Measurements from ENCODE around the gene SOCS1. TPM values are rescaled to one million over a fixed set of nuclear protein-coding genes. Genes with fewer than 3 reads are reported as not detected.
A peak's percentile ranks its signal among the peaks of the same experiment; 100 is the strongest.

SOCS1 gene
- total RNA-seq, 2 donors from 2014 or later, result 5.8 to 8.8 TPM

GRCh38 chr16:11265124-11265523 lies 9.1 kb upstream of the SOCS1 start:
- intact Hi-C loops (cut with DNase I), result no loop called here
- DNase-seq, result no peak
- no peak for ATAC-seq

GRCh38 chr16:11264155-11264832 lies 8.3 kb upstream of the SOCS1 start:
- DNase-seq, result no peak
- ATAC-seq, result no peak
- intact Hi-C loops (cut with DNase I), result no loop called here

GRCh38 chr16:11263737-11264136 lies 7.7 kb upstream of the SOCS1 start:
- ATAC-seq, result no peak
- intact Hi-C loops (cut with DNase I), result no loop called here
- DNase-seq, result no peak

GRCh38 chr16:11262915-11263314 lies 6.9 kb upstream of the SOCS1 start:
- intact Hi-C loops (cut with DNase I), result no loop called here

GRCh38 chr16:11260596-11260966 lies 4.6 kb upstream of the SOCS1 start:
- intact Hi-C loops (cut with DNase I), result no loop called here
- no peak for ATAC-seq

More at GRCh38 chr16:11262915-11263314, 6.9 kb upstream of the SOCS1 start:
- ATAC-seq (no peak), DNase-seq (no peak)

GRCh38 chr16:11259655-11260595 lies 3.9 kb upstream of the SOCS1 start:
- intact Hi-C loops (cut with DNase I), result loop anchor here (5.0 to 10.0 kb wide), 4 partner anchors 85 to 288 kb away; no protein-coding TSS in a partner anchor
- ATAC-seq (no peak), DNase-seq (no peak)

More at GRCh38 chr16:11260596-11260966, 4.6 kb upstream of the SOCS1 start:
- DNase-seq, result no peak

- intact Hi-C loops (cut with DNase I), result loop anchor here (5.0 to 10.0 kb wide), 4 partner anchors 84 to 287 kb away; no protein-coding TSS in a partner anchor
- no peak for ATAC-seq
These were observed 2.8 kb upstream of the SOCS1 start for GRCh38 chr16:11258553-11259492.

GRCh38 chr16:11257131-11257938 lies 1.3 kb upstream of the SOCS1 start:
- DNase-seq, result peak; percentile 79
- peak; percentile 50 to 72 for ATAC-seq
- intact Hi-C loops (cut with DNase I), result loop anchor here (2.0 to 10.0 kb wide), 6 partner anchors 83 to 287 kb away; no protein-coding TSS in a partner anchor

More at GRCh38 chr16:11258553-11259492, 2.8 kb upstream of the SOCS1 start:
- DNase-seq, result peak; percentile 71

- intact Hi-C loops (cut with DNase I), result loop anchor here (2.0 to 10.0 kb wide), 6 partner anchors 82 to 286 kb away; no protein-coding TSS in a partner anchor
These were observed 692 bp upstream of the SOCS1 start for GRCh38 chr16:11256661-11257130.

GRCh38 chr16:11254913-11255736 lies 879 bp downstream of the SOCS1 start:
- DNase-seq, result peak; percentile 55
- intact Hi-C loops (cut with DNase I), result loop anchor here (5.0 to 10.0 kb wide), 4 partner anchors 80 to 283 kb away; no protein-coding TSS in a partner anchor
- peak; percentile 1 to 5 for ATAC-seq

More at GRCh38 chr16:11256661-11257130, 692 bp upstream of the SOCS1 start:
- DNase-seq (peak; percentile 68), ATAC-seq (peak; percentile 38 to 58)

GRCh38 chr16:11253995-11254912 lies 1.8 kb downstream of the SOCS1 start:
- ATAC-seq (no peak), DNase-seq (no peak)
- intact Hi-C loops (cut with DNase I), result loop anchor here (10.0 kb wide), 3 partner anchors 79 to 119 kb away; no protein-coding TSS in a partner anchor

- no peak for ATAC-seq
- intact Hi-C loops (cut with DNase I), result loop anchor here (10.0 kb wide), 3 partner anchors 79 to 119 kb away; no protein-coding TSS in a partner anchor
- DNase-seq, result no peak
These were observed 2.7 kb downstream of the SOCS1 start for GRCh38 chr16:11253009-11253994.

GRCh38 chr16:11252482-11252931 lies 3.5 kb downstream of the SOCS1 start:
- DNase-seq, result no peak
- ATAC-seq, result no peak
- intact Hi-C loops (cut with DNase I), result loop anchor here (10.0 kb wide), 3 partner anchors 78 to 118 kb away; no protein-coding TSS in a partner anchor
